HG02884 (cell line): ENCODE measurements around the gene CD207.
"Not testable (repeated sequence)": the region's sequence is repeated elsewhere in the genome, so short reads cannot be mapped to it uniquely, and the experiment has no call there.

ENCODE experiments used
- ATAC-seq: cut with Tn5 transposase; IDR thresholded peaks from one replicate; pipeline ENCODE4 v1.9.1; 2021; ENCODE audit warnings: mild to moderate bottlenecking, moderate library complexity; ENCODE audit not compliant: unreplicated experiment

Gene CD207

DNA sequence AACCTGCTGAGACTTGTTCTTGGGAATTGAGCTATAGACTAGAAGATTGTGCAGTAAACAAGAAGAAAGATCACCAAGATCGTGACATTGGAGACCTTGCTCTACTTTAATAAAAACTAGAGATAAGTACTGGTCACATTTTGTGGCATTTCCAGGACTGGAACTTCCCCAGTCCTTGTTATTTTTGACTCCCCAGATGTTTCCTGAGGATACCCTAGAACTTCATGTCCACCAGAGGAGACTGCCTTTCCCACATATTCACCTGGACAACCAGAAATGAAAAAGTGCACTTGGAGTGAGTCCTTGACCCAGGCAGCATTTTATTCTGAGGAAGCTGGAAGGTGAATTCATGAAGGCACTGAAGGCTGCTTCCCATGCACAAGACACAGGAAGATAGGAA lies 5.7 kb downstream of the CD207 start:
- ATAC-seq: no peak

DNA sequence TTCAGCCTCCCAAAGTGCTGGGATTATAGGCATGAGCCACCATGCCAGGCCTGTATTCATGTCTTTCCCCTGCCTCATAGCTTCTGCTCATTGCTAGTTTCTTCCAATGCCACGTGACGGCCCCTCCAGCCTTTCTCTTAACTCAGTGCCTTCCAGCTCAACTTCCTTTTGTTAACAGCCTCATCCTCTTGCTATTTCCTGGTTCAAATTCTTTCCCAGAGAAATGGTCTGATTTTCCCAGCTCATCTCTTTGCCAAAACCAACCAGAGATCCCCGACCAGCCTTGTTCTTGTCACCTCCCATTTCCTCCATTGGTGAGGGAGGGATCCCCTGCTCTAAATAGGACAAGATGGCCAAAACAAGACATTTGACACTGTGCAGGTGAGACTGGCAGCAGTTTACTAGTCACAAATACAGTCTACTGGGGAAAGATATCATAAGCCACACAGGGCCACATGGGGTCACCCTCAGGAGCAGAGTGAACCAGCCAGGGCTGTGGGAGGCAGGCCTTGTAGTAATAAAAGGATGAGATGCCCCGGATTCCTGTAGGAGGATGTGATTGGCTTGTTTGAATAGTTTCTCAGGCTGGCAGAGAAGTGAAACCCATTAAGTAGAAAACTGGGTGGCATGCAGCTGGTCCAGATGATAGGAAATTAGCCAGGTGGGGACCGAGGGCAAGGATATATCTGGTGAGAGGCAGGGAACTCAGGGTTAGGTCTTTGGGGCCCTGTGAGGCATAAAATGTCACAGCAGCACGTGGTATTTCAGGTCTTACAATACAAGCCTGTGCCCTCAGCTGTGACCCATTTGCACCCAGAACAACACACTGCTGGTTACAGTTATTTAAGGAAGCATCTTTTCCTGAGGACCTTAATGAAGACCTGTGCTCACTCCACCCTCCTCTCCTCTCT lies 6.4 kb downstream of the CD207 start:
- no peak for ATAC-seq

DNA sequence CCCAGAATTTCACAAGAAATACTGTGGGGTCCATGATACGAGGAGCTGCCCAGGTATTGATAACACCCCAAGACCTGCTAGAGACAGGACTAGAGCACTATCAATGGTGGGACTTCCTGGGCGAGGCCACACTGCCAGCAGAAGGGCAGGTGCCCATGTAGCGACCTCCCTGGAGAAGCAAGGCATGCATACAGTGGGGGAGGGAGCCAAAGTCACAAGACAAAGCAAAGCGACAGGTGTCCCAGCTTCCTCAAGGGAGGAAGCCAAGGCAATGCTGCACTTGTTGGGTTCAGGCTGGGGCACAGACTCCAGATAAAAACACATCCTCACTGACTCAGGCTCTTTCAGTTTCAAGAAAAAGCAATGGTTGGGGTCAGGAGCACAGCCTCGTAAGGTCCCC lies 7.5 kb downstream of the CD207 start:
- no peak for ATAC-seq

DNA sequence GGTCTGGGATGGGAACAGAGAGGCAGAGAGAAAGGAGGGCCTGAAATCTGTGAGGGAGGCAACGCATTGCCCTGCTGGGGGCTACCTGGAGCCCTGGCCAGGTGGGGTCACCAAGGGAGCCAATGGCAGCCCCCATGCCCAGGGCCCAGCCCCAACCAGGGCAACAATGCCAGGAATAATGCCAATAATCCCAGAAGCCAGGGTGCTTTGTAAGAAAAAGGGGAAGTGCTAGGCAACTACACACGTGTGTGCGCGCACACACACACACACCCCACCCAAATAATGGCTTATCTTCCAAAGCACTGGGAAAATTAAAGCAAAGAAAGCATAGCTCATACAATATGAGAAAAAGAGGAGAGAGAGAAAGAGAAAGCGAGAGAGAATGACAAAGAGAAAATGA lies 8.2 kb downstream of the CD207 start:
- ATAC-seq: no peak

DNA sequence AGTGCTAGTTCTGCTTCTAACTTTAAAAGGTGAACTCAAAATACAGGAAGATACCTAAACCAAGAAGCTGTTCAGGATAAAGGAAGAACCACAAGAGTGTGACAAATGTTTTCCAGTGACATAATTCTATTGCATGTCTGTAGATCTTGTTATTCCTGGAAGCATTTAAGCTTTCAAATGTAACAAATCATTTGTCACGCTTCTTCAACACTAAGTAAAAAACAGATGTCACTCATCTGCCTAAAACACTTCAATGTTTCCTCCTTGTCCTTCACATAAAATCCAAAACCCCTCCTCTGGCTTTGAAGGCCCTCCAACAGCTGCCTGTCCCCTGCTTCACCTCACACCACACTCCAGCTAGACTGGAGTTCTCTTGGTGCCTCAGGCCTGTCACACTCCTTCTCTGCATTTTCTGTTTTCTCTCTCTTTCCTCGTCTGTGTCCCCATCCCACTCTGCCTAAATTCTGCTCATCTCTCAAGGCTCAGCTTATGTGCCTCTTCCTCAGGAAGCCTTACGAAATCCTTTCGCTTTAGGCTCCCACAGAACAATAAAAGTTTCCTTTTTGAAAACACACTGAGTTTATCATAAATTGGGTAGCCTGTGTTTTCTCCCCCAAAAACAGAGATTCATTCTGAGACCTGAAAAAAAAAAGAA lies 8.8 kb downstream of the CD207 start:
- ATAC-seq: no peak

DNA sequence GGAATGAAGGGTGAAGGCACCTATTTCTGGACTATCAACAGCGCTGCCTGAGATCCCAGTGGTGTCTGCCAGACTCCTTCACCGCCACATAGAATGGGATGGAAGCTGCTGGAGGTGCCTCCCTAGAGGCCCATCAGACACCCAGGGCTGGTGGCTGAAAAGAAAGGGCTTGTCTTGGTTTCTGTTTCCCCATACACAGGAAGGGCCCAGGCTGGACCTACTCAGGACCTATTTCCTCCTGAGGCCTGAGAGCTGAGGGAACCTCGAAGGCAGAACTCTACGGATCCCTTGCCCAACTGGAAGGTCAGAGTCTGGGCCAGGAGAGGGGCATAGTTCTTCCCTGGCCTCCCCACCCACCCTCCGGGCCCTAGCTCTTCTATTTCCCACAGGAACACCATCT lies 12.4 kb downstream of the CD207 start:
- no peak for ATAC-seq

DNA sequence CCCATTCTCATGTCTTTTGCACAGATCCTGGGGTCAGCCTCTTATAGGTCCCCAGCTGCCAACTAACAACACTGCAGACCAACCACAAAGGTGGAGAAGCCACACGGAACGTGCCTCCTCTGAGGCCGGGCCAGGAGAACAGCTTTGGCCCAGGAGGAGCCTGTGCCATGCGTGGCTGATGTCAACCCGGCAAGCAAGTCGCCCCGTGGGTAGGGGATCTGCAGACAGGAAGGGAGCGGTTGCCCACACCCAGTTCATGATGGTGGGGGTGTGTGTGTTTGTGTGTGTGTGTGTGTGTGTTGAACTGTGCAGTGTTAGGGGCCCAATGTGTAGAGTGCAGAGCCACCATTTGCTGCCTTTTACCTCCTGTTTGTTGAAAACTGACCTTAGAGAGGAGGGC lies 12.8 kb downstream of the CD207 start:
- no peak for ATAC-seq

DNA sequence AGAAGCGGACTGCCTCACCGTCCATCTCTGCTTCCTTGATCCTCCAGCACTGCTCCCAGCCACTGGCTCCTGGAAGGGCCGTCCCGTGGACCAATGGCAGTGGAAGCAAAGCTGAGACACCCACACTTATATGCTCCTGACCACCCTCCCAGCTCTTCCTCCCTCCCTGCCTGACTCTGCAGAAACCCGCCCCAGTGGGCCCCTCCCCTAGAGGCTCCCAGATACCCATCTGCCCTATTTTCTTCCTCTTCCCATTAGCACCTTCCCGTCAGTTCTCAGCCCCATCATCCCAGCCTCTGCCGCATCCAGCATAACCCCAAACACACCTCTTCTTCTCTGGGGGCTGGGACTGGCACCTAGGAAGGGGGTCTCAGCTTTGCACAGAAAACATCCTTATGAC lies 15.1 kb downstream of the CD207 start, which contains the start of gene CLEC4F:
CLEC4F (minus strand) TSS at position 101 of the 400 bp plus-strand sequence; CDS start at position 25, 76 bp downstream.
- no peak for ATAC-seq

DNA sequence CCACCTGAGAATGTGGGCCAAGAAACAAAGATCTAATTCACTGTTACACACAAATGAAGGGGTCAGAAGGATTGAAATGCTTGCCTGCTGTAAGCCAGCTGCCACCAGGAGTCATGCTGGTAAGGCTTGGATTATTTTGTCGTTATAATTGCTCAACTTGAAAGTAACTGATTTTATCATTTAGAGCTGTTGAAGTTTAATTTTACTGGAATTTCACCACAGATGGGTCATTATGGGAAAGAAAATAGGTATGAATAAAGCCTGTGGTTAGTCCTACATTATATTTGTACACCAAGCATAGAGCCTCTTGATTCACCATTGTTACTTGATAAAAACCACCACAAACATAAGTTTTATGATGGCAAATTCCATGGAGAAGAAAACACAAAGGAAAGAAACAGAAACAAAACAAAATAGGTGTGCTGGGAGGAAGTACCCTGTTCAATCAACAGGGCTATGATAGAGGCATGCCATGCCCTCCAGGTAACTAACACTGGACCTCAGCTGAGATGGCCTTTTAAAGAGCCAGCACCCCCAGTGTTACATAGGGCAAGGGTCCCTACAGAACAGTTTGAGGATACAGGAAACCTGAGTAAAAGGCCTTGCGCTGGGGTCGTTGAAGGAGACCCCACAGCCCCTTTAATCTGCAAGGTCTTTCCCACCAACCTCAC lies 18.2 kb downstream of the CD207 start:
- ATAC-seq: no peak

DNA sequence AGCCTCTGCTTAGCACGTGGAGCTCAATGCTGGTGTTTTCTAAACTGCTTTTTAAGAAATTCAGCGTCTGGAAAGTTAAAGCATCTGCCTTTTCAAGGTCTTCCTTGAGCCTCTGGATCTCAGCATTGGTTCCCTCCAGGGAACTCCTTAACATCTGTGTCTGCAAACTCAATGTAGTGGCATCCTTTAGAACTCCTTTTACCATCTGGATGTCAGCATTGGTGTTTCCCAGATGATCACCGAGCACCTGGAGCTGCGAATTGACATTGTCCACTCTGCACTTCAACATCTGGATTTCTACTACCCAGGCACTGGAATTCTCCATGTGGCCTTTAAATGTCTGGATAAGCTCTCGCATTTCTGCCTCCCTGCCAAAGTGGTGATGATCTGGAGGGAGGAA lies 18.9 kb downstream of the CD207 start:
- ATAC-seq: no peak

DNA sequence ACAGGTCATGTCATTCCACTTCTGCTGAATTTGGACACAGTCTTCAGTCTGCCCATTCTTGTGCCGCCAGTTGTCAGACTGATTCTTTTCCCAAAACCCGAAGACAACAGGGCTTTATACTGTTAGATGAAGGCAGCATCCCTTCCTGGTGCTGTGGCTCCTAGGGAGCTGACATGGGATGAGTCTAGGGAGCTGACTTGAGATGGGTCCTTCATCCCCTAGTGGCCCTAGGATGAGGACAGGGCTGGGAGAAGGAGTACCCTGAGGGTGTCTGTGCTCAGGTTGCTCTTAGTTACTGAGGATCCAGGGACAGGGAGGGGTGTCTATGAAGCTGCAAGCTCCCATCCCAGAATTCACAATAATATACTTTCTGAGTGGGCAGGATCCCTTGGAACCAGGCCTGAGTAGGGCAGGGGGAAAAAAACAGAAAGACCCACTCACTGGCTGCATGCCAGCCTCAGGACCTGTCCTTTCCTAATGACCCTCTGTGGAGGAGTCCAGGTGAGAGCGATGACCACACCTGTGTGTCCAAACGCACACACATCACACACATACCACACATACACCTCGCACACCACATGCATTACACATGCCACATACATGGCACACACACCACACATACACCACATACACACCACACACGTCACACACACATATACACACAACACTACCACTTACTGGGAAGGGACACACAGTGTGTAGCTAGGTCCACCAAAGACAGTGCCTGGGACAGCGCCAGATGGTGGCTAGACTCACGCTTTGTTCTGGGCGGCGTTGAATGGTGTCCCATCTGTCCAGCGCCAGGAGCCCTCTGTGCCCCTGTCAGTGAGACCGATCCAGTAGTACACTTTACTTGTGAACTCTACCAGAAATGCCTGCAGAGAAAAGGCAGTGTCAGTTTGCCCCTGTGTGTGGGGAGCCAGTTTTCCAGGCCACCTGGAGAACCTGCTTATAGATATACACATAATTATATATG lies 26.3 kb downstream of the CD207 start:
- no peak for ATAC-seq

DNA sequence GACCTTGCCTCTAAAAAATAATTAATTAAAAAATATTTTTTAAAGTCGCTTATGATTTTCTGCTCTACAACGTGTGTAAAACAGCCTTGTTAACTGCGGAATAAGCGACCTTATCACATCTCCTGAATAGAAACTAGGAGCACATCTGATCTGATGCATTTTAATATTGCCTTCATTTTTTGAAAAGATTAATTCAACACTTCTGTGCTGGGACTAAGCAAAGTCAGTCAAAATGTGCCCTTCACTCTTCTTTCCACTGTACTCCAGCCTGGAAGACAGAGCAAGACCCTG lies 27.8 kb downstream of the CD207 start:
- no peak for ATAC-seq

DNA sequence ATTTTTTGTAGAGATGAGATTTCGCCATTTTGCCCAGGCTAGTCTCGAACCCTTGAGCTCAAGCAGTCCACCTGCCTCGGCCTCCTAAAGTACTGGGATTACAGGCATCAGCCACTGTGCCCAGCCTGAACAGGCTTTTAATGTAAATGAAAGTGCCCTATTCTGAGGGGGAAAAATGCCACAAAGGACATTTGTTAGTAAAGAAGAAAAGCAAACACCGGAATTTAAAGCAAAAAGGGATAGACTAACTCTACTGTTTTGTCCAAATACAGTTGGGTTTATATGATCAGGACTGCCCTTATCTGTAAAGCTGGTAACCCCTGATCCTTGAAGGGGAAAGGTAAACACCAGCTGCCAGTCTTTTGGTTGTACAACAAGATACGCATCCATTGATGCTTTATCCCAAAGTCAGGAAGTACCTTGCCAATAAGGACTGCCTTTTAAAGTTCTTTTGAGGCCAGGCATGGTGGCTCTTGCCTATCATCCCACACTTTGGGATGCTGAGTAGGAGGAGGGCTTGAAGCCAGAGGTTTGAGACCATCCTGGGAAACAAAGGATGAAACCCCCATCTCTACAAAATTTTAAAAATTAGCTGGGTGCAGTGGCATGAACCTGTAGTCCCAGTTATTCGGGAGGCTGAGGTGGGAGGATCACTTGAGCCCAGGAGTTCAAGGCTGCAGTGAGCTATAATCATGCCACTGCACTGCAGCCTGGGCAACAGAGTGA lies 28.4 kb downstream of the CD207 start:
- ATAC-seq: no peak

DNA sequence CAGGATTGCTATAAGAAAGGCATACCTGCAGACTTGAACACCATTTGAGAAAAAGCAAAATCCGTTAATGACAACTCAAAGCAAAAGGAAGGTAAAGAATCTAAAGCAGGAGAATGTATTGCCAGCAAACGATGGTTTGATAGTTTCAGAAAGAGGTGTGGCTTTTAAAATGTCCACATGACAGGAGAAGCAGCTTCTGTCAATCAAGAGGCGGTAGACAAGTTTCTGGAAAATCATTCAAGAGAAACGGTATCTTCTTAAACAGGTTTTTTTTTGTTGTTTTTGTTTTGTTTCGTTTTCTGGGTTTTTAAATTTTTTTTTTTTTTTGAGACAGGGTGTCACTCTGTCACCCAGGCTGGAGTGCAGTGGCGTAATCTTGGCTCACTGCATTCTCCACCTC lies 29.0 kb downstream of the CD207 start:
- no peak for ATAC-seq

DNA sequence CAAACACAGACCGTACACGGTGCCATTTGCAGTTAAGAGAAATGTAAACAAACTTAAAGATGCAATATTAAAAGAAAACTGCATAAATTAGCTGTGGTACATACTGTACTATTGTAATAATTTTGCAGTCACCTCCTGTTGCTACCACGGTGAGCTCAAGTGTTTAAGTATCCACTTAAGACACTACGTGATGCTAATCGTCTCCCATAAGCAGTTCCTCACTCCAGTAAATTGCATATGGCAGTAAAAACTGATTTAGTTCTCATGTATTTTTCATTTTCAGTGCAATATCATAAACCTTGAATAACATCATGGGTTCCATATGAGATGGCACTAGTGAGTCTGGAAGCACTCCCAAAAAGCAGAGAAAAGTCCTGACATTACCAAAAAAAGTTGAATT lies 29.6 kb downstream of the CD207 start:
- no peak for ATAC-seq

DNA sequence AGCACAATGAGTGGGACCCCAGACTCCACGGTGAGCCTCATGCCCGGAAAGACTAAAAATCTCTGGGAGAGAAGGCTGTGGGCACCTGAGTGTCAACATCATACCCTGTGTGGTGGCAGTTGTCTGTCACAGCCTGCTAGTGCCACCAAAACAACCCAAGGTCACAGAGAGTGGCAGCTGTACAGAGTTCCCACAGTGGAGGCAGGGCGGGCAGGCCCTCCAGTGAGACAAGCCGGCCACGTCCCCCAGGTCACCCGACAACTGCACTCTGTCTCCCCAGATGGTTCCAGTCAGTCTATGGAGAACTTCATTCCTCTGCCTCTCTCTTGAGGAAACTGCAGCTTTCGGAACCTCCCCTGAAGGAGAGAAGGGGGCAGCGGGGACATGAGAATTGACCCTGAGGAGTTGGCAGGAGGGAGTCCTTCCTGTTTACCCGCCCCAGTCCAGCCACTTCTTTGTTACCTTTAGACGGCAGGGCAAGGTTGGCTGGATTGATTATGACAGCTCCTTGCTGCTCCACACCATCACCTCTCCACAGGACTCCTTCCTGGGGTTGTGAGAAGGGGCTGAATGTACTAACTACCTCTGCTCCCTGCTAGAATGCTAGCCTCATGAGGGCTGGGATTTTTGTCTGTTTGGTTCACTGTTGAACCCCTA lies 33.9 kb downstream of the CD207 start:
- no peak for ATAC-seq

DNA sequence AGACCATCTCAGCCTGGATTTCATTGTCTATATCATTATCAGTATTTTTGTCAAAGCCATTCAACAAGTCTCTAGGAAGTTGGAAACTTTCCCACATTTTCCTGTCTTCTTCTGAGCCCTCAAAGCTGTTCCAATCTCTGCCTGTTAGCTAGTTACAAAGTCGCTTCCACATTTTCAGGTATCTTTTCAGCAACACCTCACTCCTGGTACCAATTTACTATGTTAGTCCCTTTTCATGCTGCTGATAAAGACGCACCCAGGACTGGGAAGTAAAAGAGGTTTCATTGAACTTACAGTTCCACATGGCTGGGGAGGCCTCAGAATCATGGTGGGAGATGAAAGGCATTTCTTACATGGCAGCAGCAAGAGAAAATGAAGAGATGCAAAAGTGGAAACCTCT lies 35.9 kb downstream of the CD207 start:
- ATAC-seq: no peak

DNA sequence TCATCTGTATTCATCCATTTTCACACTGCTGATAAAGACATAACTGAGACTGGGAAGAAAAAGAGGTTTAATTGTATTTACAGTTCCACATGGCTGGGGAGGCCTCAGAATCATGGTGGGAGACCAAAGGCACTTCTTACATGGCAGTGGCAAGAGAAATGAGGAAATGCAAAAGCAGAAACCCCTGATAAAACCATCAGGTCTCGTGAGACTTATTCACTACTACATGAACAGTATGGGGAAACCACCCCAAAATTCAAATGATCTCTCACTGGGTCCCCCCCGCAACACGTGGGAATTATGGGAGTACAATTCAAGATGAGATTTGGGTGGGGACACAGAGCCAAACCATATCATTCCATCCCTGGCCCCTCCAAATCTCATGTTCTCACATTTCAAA lies 37.6 kb downstream of the CD207 start:
- not testable (repeated sequence) for ATAC-seq

DNA sequence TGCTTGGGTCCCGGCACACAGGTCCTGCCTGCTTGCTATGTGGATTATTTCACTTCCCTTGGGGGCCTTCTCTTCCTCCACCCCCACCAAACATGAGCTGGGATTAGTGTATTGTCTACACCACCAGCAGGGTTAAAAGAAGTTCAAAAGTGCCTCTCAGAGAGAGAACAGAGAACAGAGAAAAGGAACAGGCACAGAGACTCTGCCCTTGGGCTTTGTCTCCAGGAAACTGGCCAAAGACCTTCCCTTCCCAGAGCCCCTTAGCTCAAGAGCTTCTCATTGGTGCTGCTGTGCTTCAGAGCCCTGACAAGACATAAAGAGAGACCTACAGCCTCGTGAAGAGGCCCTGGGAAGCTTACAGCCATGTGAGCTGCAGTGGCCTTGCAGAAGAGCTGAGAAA lies 38.1 kb downstream of the CD207 start:
- ATAC-seq: no peak

DNA sequence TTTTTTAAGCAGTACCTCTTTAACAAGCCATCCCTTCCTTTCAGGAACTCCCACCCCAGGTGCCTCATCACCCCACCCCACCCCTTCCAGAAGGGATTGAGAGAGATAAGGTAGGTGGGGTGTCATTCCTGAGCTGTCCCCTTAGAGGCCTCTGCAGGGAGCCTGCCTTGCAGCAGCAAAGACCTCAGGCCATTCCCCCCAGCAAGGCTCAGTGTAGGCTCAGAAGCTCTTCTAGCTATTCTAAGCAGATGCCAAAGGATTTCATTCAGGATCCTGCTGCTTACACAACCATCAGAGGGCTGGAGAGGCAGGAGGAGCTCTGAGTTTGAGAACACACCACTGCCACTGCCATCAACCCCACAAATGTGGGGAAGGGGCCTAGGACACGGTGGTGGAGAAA lies 39.4 kb downstream of the CD207 start:
- ATAC-seq: no peak
